ENCODE data around the gene EPS8L2.

EPS8L2 gene

GRCh38 chr11:705646-706438 lies at the start of gene EPS8L2:
Gene EPS8L2 (plus strand): TSS chr11:706231. CDS start chr11:709408, 3,177 bp downstream.
- no peak for DNase-seq (ENCODE audit: low read depth)

GRCh38 chr11:656426-656825 lies 49.6 kb upstream of the EPS8L2 start:
- DNase-seq (ENCODE audit: low read depth): no peak

GRCh38 chr11:656866-657265 lies 49.2 kb upstream of the EPS8L2 start:
- DNase-seq (ENCODE audit: low read depth): no peak

DNA sequence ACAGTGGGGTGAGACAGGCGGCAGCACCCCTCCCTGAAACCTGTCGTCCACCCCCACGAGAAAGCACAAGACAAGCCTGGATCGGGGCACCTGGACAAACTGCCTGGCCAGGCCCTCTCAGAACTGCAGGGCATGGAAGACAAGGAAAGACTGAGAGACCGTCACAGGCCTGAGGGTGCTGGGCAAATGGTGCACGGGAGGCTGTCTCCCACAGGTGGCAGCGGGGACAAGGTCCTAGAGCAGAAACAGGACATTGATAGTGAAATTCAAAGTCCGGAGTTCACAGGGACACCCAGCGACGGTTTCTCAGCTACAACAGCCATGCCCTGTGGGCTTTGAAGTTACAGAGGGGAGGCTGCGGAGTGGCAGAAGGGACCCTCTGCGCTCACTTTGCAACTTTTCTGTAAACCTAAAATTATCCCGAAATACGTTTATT lies 48.3 kb upstream of the EPS8L2 start:
- DNase-seq (ENCODE audit: low read depth): no peak

DNA sequence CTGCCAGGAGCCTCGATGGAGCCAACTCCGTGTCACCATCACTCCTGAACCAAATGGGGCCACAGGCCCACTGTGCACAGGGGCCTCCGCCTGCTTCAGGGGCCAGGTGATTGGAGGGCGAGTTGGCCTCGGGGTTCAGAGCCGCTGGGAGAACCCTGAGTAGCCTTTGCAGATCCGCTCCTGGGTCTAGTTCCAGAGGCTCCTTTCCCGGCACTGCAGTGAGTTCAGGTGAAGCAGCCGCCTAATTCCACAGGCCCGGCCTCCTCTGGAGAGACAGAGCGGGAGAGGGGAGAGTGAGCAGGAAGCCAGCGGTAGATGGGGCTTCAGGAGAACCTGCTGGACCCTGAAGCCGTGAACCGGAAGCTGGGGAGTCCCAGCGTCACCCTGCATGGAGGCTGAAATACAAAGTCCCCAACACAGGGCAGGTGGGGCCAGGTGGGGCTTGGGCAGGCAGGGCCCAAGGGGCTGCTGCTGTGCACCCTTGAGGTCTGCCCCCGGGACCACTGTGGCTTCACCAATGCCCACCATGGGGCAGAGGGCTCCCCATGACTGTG lies 46.4 kb upstream of the EPS8L2 start:
- no peak for DNase-seq (ENCODE audit: low read depth)

DNA sequence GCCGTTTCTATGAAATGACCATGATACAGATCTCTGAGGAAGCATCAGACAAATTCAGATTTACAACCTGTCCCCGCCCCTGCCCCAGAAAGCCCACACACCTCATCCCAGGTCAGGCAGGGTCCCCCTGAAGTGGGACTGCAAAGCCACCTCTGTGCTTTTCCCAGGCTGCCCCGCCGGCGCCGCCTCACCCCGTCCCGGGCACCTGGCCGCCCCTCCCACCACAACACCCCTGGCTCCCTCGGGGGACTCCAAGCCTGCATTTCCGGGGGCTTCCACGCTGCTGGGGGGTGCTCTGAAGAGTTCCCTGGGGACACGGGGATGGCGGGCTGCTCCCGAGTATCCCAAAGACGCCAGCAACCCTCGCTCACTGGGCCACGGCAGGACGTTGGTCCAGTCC lies 45.8 kb upstream of the EPS8L2 start:
- DNase-seq (ENCODE audit: low read depth): no peak

DNA sequence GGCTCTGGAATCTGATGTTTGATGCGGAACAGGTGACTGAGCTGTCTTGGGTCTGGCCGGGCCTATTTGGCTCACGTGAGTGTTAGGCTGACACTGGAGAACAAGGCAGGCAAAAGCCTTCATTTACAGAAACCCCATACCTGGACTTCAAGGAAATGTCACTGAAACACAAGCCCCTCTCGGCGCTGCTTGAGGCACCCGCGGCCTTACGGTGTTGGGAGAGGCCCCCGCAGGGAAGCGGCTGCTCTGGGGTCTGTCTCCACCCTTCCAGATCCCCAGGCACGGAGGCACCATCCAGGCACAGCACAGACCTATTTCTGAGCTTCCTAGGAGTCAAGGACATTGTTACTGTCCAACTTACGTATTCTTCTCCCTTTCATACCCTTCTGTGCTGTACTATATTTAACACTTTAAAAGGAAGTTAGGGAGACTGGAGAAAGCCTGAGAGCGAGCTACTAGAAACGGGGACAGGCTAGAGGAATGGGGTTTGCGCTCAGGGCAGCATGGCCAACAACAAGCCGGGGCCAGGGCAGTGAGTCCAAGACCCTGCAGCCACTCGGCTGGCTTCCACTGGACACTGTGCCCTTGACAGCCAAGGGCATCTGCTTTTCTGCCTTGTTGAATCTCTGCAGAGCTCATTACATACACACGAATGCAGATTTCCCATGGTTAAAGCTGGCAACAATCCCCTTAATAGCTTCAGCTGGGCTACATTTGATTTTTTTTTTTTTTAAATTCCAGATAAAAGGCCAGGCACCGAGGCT lies 45.2 kb upstream of the EPS8L2 start:
- DNase-seq (ENCODE audit: low read depth): no peak

DNA sequence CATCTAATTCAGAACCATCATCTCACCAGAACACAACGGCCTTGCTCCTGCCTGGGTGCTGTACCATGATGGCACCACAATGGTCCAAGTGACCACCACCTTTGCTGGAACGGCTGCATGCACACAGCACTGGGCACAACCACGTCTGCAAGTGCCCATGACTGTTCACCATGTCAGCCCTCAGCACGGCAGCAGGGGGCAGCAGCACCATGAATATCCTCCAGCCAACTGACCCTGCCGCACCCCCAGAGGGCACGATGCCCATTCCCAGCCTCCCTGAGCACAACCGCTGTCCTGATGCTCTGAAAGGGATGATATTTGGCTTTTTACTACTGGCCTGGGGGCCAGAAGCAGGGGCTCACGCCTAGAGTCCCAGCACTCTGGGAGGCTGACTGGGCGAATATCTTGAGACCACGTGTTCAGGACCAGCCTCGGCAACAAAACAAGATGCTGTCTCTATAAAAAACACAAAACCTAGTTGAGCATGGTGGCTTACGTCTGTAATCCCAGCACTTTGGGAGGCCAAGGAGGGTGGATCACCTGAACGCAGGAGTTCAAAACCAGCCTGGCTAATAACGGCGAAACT lies 43.2 kb upstream of the EPS8L2 start:
- DNase-seq (ENCODE audit: low read depth): peak; percentile 51

GRCh38 chr11:665062-665703 lies 40.8 kb upstream of the EPS8L2 start:
- peak; percentile 16 for DNase-seq (ENCODE audit: low read depth)

DNA sequence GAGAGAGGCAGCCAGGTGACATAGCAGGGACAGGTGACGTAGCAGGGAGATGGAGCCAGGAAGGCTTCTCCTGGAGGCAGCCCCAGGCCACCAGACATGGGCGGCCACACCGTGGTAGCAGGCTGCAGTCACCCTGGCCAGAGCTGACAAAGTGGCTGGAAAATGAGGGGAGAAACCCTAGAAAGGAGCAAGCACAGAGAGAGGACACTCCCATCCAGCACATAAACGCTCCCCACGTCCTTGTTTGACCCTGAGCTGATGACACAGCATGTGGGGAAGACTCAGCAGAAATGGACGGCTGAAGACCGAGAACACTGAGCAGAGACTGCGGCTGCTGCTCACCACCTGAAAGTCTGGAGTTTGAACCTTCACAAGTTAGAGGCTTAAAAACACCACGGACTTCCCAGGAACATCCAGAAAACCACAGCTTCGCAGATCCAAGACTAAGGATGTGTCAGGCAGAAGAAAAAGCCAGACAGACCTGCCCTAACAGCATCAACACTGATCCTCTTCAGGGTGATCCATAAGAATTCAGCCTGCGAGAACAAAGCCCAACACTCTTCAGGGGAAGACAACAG lies 40.2 kb upstream of the EPS8L2 start:
- DNase-seq (ENCODE audit: low read depth): peak; percentile 79

- no peak for DNase-seq (ENCODE audit: low read depth)
Measured at GRCh38 chr11:673866-674265, 32.2 kb upstream of the EPS8L2 start.

DNA sequence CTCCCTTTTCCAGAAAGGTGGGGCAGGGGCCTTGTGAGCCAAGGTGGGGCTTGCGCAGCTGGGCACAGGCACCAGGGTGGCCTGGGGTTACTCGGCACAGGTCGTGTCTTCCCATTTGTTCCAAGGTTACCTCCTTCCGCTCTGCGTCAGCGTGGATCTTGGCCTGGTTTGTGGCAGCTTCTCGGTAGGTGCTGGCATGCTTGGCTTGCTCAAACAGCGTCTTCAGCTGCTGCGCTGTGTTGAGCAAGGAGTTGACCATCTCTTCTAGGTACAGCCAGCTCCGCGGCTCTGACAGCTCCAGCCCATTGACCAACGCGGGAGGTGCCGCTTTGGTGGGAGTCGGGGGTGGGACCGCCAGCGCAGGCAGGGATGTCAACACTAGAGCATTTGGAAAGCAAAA lies 31.6 kb upstream of the EPS8L2 start:
- no peak for DNase-seq (ENCODE audit: low read depth)

DNA sequence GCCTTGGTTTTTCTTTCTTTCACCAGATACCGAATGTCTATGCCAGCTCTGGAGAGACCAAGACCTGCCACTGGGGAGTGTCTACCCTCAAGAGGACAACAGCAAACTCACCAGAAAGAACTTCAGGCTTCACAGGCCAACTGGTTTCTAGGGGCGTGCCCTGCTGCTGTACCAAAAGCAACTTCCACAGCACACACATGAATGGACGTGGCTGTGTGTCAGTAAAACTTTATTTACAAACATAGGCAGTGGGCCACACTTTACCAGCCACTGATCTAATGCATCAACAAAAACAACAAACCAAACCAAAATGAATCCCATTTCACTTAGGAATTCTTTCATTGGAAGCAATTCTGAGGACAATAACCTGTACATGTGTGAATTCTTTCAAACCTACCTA lies 27.7 kb upstream of the EPS8L2 start:
- no peak for DNase-seq (ENCODE audit: low read depth)

GRCh38 chr11:679271-680207 lies 26.5 kb upstream of the EPS8L2 start:
- DNase-seq (ENCODE audit: low read depth): no peak

- no peak for DNase-seq (ENCODE audit: low read depth)
Measured at GRCh38 chr11:680476-680875, 25.6 kb upstream of the EPS8L2 start.

DNA sequence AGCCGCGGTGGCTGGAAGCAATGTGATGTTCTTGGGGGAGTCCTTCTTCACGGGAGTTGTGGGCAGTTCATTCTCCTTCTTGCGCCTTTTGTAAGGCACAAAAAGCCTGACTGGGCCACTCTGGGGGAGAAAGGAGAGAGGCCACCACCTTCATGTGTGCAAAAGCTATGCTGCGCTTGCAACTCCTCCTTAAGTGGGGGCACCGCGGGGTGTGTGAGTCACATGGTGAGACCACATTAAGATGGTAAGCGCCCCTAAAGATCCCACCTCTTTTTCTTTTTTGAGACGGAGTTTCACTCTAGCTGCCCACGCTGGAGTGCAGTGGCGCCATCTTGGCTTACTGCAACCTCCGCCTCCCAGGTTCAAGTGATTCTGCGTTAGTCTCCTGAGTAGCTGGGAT lies 25.1 kb upstream of the EPS8L2 start:
- no peak for DNase-seq (ENCODE audit: low read depth)

GRCh38 chr11:686451-687243 lies 19.4 kb upstream of the EPS8L2 start:
- DNase-seq (ENCODE audit: low read depth): no peak

DNA sequence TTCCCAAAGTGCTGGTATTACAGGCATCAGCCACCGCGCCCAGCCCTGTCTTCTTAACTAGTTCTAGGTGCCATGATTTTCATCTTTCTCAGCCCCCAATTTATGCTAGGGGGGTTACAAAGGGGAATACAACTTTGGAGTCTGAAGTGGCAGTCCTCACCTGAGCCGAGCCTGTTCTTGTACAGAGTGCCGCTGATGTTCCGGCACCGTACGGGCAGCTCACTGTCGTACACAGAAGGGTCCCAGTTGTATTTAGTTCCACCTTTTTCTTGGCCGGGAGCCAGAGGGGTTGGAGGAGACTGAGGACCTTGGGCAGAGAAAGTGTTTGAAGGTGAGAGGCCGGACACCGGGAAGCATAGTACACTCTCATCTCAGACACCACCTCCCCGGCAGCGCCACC lies 18.3 kb upstream of the EPS8L2 start:
- DNase-seq (ENCODE audit: low read depth): no peak

- no peak for DNase-seq (ENCODE audit: low read depth)
Measured at GRCh38 chr11:688681-689080, 17.4 kb upstream of the EPS8L2 start.

DNA sequence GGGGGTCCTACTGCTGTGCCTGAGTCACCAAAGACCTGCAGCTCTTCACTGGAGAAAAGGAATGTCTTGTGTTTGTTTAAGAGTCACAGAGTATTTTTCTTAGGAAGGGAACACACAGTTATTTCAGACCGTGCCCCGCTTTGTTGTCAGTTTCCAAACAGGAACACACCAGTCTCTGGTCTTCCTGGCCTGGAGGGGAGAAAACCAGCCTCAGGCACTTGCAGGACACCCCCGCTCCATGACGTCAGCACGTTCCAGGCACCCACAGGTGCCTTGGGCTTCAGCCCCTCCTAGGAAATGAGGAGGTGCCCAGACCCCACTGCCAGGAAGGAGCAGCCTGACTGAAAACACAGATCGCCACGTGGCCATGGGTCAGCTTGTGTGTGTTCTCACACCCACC lies 16.4 kb upstream of the EPS8L2 start:
- peak; percentile 13 for DNase-seq (ENCODE audit: low read depth)
